Astrocyte (in vitro differentiated cells and primary cell): ENCODE measurements around the gene AP1S2.

ENCODE experiments used
- CTCF ChIP-seq: IDR thresholded peaks from 2 replicates; pipeline ENCODE4 v1.5.1; 2011; ENCODE audit warnings: low read depth, mild to moderate bottlenecking, inconsistent platforms, low read length, moderate library complexity; ENCODE audit not compliant: insufficient read depth
- EZH2 ChIP-seq: IDR thresholded peaks from 2 replicates; pipeline ENCODE4 v1.6.1; 2012; ENCODE audit warnings: mild to moderate bottlenecking, low read length, inconsistent platforms; ENCODE audit not compliant: insufficient read depth

- no peak for TF ChIP-seq CTCF
- no peak for TF ChIP-seq EZH2
These were observed 39.7 kb downstream of the AP1S2 start for GRCh38 chrX:15814771-15815365.
